Body of pancreas (tissue), 4 donors: ENCODE data around the gene TBPL2.

Experiments used
- CTCF ChIP-seq, 7 experiments: fragments of 450-650 bp in 4 of 7; fragments of 200-600 bp in 3 of 7; sonication (generic) in 3 of 7; IDR thresholded peaks; one replicate each; pipeline ENCODE4 v1.5.1; 2016 to 2019; ENCODE audit warnings: antibody characterized with exemption in 7 of 7
- POLR2A ChIP-seq, 3 donors: fragments of 450-650 bp; IDR thresholded peaks; one replicate each; pipeline ENCODE4 v1.6.1; 2016; ENCODE audit warnings: antibody characterized with exemption in 3 of 3, mild to moderate bottlenecking in 2 of 3

DNA sequence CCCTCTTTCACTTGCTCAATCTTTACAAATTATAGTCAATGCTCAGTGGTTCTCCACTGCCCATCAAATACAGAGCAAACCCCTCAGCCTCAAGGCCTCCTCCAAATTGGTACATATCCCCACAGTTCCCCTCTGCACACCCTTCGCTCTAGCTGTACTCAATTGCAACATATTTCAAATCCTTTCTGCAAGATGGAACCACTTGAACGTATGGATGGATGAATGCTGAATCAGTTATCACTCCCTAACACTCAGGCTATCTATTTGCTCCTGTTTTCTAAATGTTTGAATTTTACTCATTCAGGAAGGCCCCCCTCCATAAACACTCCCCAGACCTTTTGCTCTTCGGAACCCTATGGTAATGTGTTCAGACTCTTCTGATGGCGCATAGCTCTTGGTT is 53.3 kb downstream of the TBPL2 start:
- TF ChIP-seq CTCF (IDR thresholded peaks at IDR 0.05) (no peak), POLR2A (IDR thresholded peaks at IDR 0.05) (no peak)
